Endometrium (tissue), 2 donors: ENCODE measurements around the gene OR8B3.

Experiments
- FAIRE-seq: peaks from 2 replicates; lab custom pipeline; 2012; peaks lifted over from hg19 to GRCh38; lab: Jason Lieb, UNC
- donor health status: control.
- donor health status: control.

Gene OR8B3

DNA sequence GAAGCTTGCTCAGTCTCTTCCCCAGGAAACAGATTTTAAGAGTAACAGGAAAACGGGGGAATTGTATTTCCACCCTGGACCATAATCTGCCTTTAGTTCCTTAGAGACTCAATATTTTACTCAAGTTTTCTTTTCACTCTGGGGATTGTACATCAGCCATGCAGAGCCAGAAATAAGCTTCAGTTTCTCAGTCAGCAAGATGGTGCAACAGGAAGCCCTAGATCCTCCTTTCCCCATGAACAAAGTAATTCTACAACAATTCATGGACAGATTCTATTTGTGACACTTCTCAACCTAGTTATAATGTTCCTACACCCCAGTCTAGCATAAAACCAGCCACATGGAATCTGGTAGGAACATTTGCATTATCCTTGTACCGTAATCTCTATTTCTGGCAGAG lies 39.3 kb downstream of the OR8B3 start:
- no peak for FAIRE-seq

DNA sequence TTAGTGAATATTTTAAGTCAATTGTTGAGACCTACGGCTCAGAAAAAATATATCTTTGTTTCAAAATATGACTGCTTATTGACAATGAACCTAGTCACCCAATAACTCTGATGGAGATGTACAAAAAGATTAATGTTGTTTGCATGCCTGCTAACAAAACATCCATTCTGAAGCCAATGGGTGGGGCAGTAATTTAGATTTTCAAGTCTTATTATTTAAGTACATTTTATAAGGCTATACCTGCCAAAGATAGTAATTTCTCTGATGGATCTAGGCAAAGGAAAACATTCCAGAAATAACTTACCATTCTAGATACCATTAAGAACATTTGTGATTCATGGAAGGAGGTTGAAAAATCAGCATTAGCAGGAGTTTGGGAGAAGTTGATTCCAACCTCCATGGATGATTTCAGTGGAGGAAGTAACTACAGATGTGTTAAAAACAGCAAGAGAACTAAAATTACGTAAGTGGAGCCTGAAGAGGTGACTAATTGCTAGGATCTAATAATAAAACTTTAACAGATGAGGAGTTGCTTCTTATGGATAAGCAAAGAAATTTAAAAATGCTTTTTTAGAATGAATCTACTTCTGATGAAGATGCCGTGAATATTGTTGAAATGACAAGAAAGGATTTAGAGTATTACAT lies 52.4 kb downstream of the OR8B3 start:
- FAIRE-seq, result no peak
